Panc1 (cell line): ENCODE results near the gene TMTC1.

Experiments
- CTCF ChIP-seq: fragments of 450-650 bp; IDR thresholded peaks from 2 replicates; pipeline ENCODE4 v1.5.1; 2017; ENCODE audit warnings: mild to moderate bottlenecking
- POLR2AphosphoS5 ChIP-seq: IDR thresholded peaks from 2 replicates; pipeline ENCODE4 v1.6.1; 2012; ENCODE audit warnings: mild to moderate bottlenecking, low read depth, low read length, moderate library complexity
- SIN3A ChIP-seq: IDR thresholded peaks from 2 replicates; pipeline ENCODE4 v1.6.1; 2012; ENCODE audit warnings: low read depth, mild to moderate bottlenecking, low read length, moderate library complexity, borderline replicate concordance; ENCODE audit not compliant: insufficient read depth

- TF ChIP-seq CTCF (no peak), SIN3A (no peak), POLR2AphosphoS5 (no peak)
Measured at GRCh38 chr12:29731591-29731990, 52.2 kb downstream of the TMTC1 start.
